Measurements from ENCODE around the gene OR56A1.

OR56A1 gene

DNA sequence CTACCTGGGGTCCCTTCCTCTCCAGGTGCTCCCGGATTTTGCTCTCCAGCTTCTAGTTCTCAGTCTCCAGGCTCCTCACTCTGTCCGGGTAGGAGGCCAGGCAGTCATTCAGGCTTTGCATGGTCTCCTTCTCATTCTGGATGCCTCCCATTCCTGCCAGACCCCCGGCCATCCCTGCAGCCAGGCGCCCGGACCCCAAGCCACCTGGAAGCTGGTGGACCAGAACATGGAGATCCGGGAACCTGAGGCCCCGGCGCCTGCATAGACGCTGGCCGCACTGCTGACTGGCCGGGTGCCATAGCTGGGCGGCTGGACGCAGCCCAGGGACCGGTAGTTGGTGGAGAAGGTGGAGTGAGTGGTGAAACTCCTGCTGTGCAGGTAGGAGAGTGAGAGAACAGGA lies 35.8 kb downstream of the OR56A1 start:
- H3K4me2 ChIP-seq (ENCODE audit: low read length) = no peak overlapping the region
- TF ChIP-seq EZH2phosphoT487 (IDR thresholded peaks at IDR 0.05; ENCODE audit: borderline replicate concordance, low read length) = no peak
- TF ChIP-seq, protein P1, sequence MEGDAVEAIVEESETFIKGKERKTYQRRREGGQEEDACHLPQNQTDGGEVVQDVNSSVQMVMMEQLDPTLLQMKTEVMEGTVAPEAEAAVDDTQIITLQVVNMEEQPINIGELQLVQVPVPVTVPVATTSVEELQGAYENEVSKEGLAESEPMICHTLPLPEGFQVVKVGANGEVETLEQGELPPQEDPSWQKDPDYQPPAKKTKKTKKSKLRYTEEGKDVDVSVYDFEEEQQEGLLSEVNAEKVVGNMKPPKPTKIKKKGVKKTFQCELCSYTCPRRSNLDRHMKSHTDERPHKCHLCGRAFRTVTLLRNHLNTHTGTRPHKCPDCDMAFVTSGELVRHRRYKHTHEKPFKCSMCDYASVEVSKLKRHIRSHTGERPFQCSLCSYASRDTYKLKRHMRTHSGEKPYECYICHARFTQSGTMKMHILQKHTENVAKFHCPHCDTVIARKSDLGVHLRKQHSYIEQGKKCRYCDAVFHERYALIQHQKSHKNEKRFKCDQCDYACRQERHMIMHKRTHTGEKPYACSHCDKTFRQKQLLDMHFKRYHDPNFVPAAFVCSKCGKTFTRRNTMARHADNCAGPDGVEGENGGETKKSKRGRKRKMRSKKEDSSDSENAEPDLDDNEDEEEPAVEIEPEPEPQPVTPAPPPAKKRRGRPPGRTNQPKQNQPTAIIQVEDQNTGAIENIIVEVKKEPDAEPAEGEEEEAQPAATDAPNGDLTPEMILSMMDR (IDR thresholded peaks at IDR 0.05; ENCODE audit: low read depth, low read length, poor library complexity, severe bottlenecking) = no peak
- H3K79me2 ChIP-seq (ENCODE audit: control insufficient read depth, low read length) = no peaks in the 10 kb centered on the region
- H3K27me3 ChIP-seq (ENCODE audit: control insufficient read depth, low read length) = no peaks in the 10 kb centered on the region
- no peaks in the 10 kb centered on the region for H3K36me3 ChIP-seq (ENCODE audit: control insufficient read depth, low read length)
- no peaks in the 10 kb centered on the region for H3K4me1 ChIP-seq (ENCODE audit: control insufficient read depth, low read length)
- H3K9me3 ChIP-seq (ENCODE audit: control insufficient read depth, insufficient read depth, low read length) = no peaks in the 10 kb centered on the region
- H3K4me3 ChIP-seq (ENCODE audit: low read length) = no peak overlapping the region
- no peaks in the 10 kb centered on the region for H3F3A ChIP-seq (ENCODE audit: control insufficient read depth, insufficient read depth)
- H4K20me1 ChIP-seq (ENCODE audit: control insufficient read depth, insufficient read depth, low read depth, low read length) = no peaks in the 10 kb centered on the region
- H3K27ac ChIP-seq (ENCODE audit: low read depth, low read length) = no peak overlapping the region
- no peaks in the 10 kb centered on the region for H3K9me2 ChIP-seq (replicated peaks; ENCODE audit: control insufficient read depth, low read length)

DNA sequence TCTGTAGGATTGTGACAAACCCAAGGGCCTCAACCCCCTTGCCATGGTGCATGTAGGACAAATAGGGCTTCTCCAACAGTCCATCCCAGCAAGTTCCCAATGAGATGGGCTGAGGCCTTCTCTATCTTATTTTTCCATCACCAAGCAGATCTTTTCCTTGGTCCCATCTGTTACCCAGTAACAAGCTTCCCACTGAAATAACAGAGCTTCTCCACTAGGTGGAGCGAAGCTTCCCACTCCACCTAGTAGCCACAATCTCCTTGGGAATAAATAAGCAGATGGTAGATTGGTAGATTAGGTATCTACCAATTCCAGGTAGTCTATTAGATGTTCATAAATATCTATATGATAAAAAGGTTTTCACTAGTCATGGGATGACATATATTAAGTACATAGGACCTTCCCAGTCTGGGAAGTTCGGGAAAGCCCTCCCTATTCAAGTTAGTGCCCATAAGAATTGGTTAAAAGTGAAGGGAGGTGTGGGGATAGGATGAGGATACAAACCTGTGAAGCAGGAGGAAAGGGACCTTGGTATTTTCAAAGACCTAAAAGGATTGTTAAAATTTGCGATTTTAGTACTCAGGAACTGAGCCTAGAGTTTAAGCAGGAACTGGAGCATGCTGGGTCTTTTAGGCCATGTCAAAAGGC lies 37.8 kb downstream of the OR56A1 start:
- no peak overlapping the region for H3K27ac ChIP-seq (ENCODE audit: low read depth, low read length)
- H3K4me2 ChIP-seq (ENCODE audit: low read length) = no peak overlapping the region
- no peaks in the 10 kb centered on the region for H3K4me1 ChIP-seq (ENCODE audit: control insufficient read depth, low read length)
- no peaks in the 10 kb centered on the region for H3K9me2 ChIP-seq (replicated peaks; ENCODE audit: control insufficient read depth, low read length)
- no peaks in the 10 kb centered on the region for H3F3A ChIP-seq (ENCODE audit: control insufficient read depth, insufficient read depth)
- no peak overlapping the region for H3K4me3 ChIP-seq (ENCODE audit: low read length)
- no peaks in the 10 kb centered on the region for H4K20me1 ChIP-seq (ENCODE audit: control insufficient read depth, insufficient read depth, low read depth, low read length)
- TF ChIP-seq, protein P1 (IDR thresholded peaks at IDR 0.05; ENCODE audit: low read depth, low read length, poor library complexity, severe bottlenecking) = peak; percentile 69
- no peak for TF ChIP-seq EZH2phosphoT487 (IDR thresholded peaks at IDR 0.05; ENCODE audit: borderline replicate concordance, low read length)
- H3K36me3 ChIP-seq (ENCODE audit: control insufficient read depth, low read length) = no peaks in the 10 kb centered on the region
- H3K9me3 ChIP-seq (ENCODE audit: control insufficient read depth, insufficient read depth, low read length) = no peaks in the 10 kb centered on the region
- no peaks in the 10 kb centered on the region for H3K27me3 ChIP-seq (ENCODE audit: control insufficient read depth, low read length)
- H3K79me2 ChIP-seq (ENCODE audit: control insufficient read depth, low read length) = no peaks in the 10 kb centered on the region

DNA sequence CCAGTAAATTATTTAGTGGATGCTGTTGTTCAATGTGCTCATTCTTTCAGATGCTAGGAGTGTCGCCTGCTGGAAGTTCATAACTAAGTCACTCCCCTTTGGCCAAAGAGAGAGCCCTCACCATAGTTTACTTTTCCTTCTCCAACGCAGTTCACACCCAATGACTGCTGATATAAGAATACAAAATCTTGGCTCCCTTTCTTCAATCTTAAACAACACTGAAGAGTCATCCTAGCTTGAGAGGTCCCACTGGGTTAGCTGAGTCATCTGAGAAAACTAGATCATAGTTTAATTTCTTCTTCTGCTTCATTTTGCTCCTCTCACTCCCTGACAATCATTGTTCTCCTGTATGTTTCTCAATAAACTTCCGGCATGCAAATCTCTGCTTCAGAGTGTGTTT lies 38.4 kb downstream of the OR56A1 start:
- Histone ChIP-seq H3K79me2 (ENCODE audit: control insufficient read depth, low read length) (no peaks in the 10 kb centered on the region), H4K20me1 (ENCODE audit: control insufficient read depth, insufficient read depth, low read depth, low read length) (no peaks in the 10 kb centered on the region), H3K4me3 (ENCODE audit: low read length) (no peak overlapping the region), H3K27me3 (ENCODE audit: control insufficient read depth, low read length) (no peaks in the 10 kb centered on the region), H3K36me3 (ENCODE audit: control insufficient read depth, low read length) (no peaks in the 10 kb centered on the region), H3K9me2 (replicated peaks; ENCODE audit: control insufficient read depth, low read length) (no peaks in the 10 kb centered on the region), H3F3A (ENCODE audit: control insufficient read depth, insufficient read depth) (no peaks in the 10 kb centered on the region), H3K27ac (ENCODE audit: low read depth, low read length) (no peak overlapping the region), H3K4me2 (ENCODE audit: low read length) (no peak overlapping the region), H3K4me1 (ENCODE audit: control insufficient read depth, low read length) (no peaks in the 10 kb centered on the region), H3K9me3 (ENCODE audit: control insufficient read depth, insufficient read depth, low read length) (no peaks in the 10 kb centered on the region)
- TF ChIP-seq EZH2phosphoT487 (IDR thresholded peaks at IDR 0.05; ENCODE audit: borderline replicate concordance, low read length) = no peak
- TF ChIP-seq, protein P1 (IDR thresholded peaks at IDR 0.05; ENCODE audit: low read depth, low read length, poor library complexity, severe bottlenecking) = no peak

All from DOHH2 (cell line).